HFF-Myc (cell line): ENCODE measurements around the gene MPHOSPH8.

Source experiments
- DNase-seq: peaks from one replicate; pipeline ENCODE4 v3.0.0-alpha.2; 2011; ENCODE audit warnings: low read depth; ENCODE audit errors: extremely low read depth
- H3K4me3 ChIP-seq: replicated peaks from 2 replicates; pipeline ENCODE4 v1.5.1; 2011; ENCODE audit warnings: low read depth, mild to moderate bottlenecking, control low read depth, low read length
- CTCF ChIP-seq: IDR thresholded peaks from 2 replicates; pipeline ENCODE4 v1.5.1; 2012; ENCODE audit warnings: mild to moderate bottlenecking, low read depth, low read length, control low read depth; ENCODE audit errors: missing control alignments

The MPHOSPH8 gene

GRCh38 chr13:19633479-19634255 lies at the start of gene MPHOSPH8:
Gene MPHOSPH8, plus strand, starts transcription at chr13:19633659. Its CDS starts 90 bp downstream, at chr13:19633749.
- no peak for TF ChIP-seq CTCF
- DNase-seq, result peak; percentile 85
- peak within 1 kb of the TSS; percentile 67 for H3K4me3 ChIP-seq

- DNase-seq, result peak; percentile 24
- peak overlapping the region; percentile 17 for H3K4me3 ChIP-seq
- TF ChIP-seq CTCF, result no peak
Measured at GRCh38 chr13:19586904-19587634, 46.4 kb upstream of the MPHOSPH8 start.

GRCh38 chr13:19587635-19588300 lies 45.7 kb upstream of the MPHOSPH8 start:
- no peak overlapping the region for H3K4me3 ChIP-seq
- peak; percentile 58 for TF ChIP-seq CTCF
- no peak for DNase-seq

- TF ChIP-seq CTCF, result no peak
- no peak overlapping the region for H3K4me3 ChIP-seq
- DNase-seq, result no peak
Measured at GRCh38 chr13:19589312-19589711, 44.1 kb upstream of the MPHOSPH8 start.

GRCh38 chr13:19590423-19590822 lies 43.0 kb upstream of the MPHOSPH8 start:
- H3K4me3 ChIP-seq, result no peak overlapping the region
- no peak for DNase-seq
- TF ChIP-seq CTCF, result no peak

GRCh38 chr13:19591864-19592263 lies 41.6 kb upstream of the MPHOSPH8 start:
- TF ChIP-seq CTCF, result no peak
- no peak overlapping the region for H3K4me3 ChIP-seq
- no peak for DNase-seq
